Neuronal stem cell (in vitro differentiated cells): ENCODE data around the gene NUP93.

Source experiments
- DNase-seq: peaks from one replicate; pipeline ENCODE4 v3.0.0-alpha.2; 2013; ENCODE audit warnings: low spot score
- H2AFZ ChIP-seq: one replicate; pipeline ENCODE4 v1.6.1; 2013; ENCODE audit warnings: mild to moderate bottlenecking, low read length, inconsistent platforms
- H2AK5ac ChIP-seq: 2 replicates; pipeline ENCODE4 v1.6.1; 2013; ENCODE audit warnings: low read depth, mild to moderate bottlenecking, inconsistent platforms, low read length, moderate library complexity, mixed read lengths
- H2BK120ac ChIP-seq: 2 replicates; pipeline ENCODE4 v1.6.1; 2013; ENCODE audit warnings: low read depth, mild to moderate bottlenecking, inconsistent platforms, low read length, moderate library complexity, mixed read lengths
- H2BK12ac ChIP-seq: one replicate; pipeline ENCODE4 v1.6.1; 2013; ENCODE audit warnings: low read length, inconsistent platforms
- H2BK15ac ChIP-seq: 2 replicates; pipeline ENCODE4 v1.6.1; 2013; ENCODE audit warnings: mild to moderate bottlenecking, low read length, inconsistent platforms, mixed read lengths
- H2BK5ac ChIP-seq: one replicate; pipeline ENCODE4 v1.6.1; 2013; ENCODE audit warnings: inconsistent platforms, mild to moderate bottlenecking, low read length, moderate library complexity
- H3K14ac ChIP-seq: one replicate; pipeline ENCODE4 v1.6.1; 2013; ENCODE audit warnings: low read length, inconsistent platforms
- H3K18ac ChIP-seq: 2 replicates; pipeline ENCODE4 v1.6.1; 2013; ENCODE audit warnings: low read length, inconsistent platforms
- H3K23ac ChIP-seq: 2 replicates; pipeline ENCODE4 v1.6.1; 2013; ENCODE audit warnings: low read depth, mild to moderate bottlenecking, mixed read lengths, low read length, inconsistent platforms; ENCODE audit not compliant: poor library complexity
- H3K27ac ChIP-seq: replicated peaks from 3 replicates; pipeline ENCODE4 v1.5.1; 2013; ENCODE audit warnings: low read length, inconsistent platforms
- H3K27me3 ChIP-seq, 3 experiments: 2 replicates each; pipeline ENCODE4 v1.6.1; 2013; ENCODE audit warnings: low read length in 3 of 3, mild to moderate bottlenecking in 2 of 3, inconsistent platforms in 1 of 3, low read depth in 1 of 3, mixed read lengths in 1 of 3, moderate library complexity in 1 of 3; ENCODE audit not compliant: control insufficient read depth in 3 of 3, insufficient read depth in 3 of 3
- H3K36me3 ChIP-seq, 2 donors: replicated peaks in 1 of 2; 2 replicates each; pipeline ENCODE4 v1.6.1; 2013; ENCODE audit warnings: low read length in 2 of 2; ENCODE audit not compliant: control insufficient read depth in 2 of 2, insufficient read depth in 2 of 2
- H3K4ac ChIP-seq: 2 replicates; pipeline ENCODE4 v1.6.1; 2013; ENCODE audit warnings: inconsistent platforms, mild to moderate bottlenecking, low read length, moderate library complexity
- H3K4me1 ChIP-seq, 2 donors: 1 replicate in 1 of 2; 2 replicates in 1 of 2; pipeline ENCODE4 v1.6.1; 2013; ENCODE audit warnings: low read length in 2 of 2, low read depth in 1 of 2; ENCODE audit not compliant: control insufficient read depth in 2 of 2, insufficient read depth in 1 of 2
- H3K4me2 ChIP-seq: one replicate; pipeline ENCODE4 v1.6.1; 2013; ENCODE audit warnings: mild to moderate bottlenecking, low read length, inconsistent platforms; ENCODE audit not compliant: insufficient read depth, poor library complexity, severe bottlenecking
- H3K4me3 ChIP-seq, 2 donors: 2 replicates each; pipeline ENCODE4 v1.5.1; 2013; ENCODE audit warnings: low read length in 2 of 2, mild to moderate bottlenecking in 2 of 2, inconsistent platforms in 1 of 2, moderate library complexity in 1 of 2
- H3K79me1 ChIP-seq: one replicate; pipeline ENCODE4 v1.6.1; 2013; ENCODE audit warnings: low read depth, mild to moderate bottlenecking, inconsistent platforms, low read length, moderate library complexity
- H3K9ac ChIP-seq: one replicate; pipeline ENCODE4 v1.6.1; 2013; ENCODE audit warnings: mild to moderate bottlenecking, low read depth, low read length, inconsistent platforms; ENCODE audit not compliant: poor library complexity
- H3K9me3 ChIP-seq, 2 donors: replicated peaks in 1 of 2; 2 replicates each; pipeline versions ENCODE3 to v1.6.1; 2013; ENCODE audit warnings: low read length in 2 of 2, mild to moderate bottlenecking in 2 of 2, inconsistent platforms in 1 of 2, low read depth in 1 of 2, mixed read lengths in 1 of 2, moderate library complexity in 1 of 2; ENCODE audit not compliant: control insufficient read depth in 2 of 2, insufficient read depth in 1 of 2
- H4K8ac ChIP-seq: one replicate; pipeline ENCODE4 v1.6.1; 2013; ENCODE audit warnings: low read depth, mild to moderate bottlenecking, inconsistent platforms, low read length, moderate library complexity
- H4K91ac ChIP-seq: one replicate; pipeline ENCODE4 v1.6.1; 2013; ENCODE audit warnings: low read length, low read depth, mild to moderate bottlenecking, inconsistent platforms; ENCODE audit not compliant: poor library complexity
- WGBS, 2 donors: extraction: QIAGEN DNeasy Blood & Tissue Kit; methylation state at CpG; one replicate each; pipeline ENCODE4 v1.1.7; 2013; ENCODE audit warnings: missing lambda C conversion rate in 2 of 2, mixed read lengths in 1 of 2; ENCODE audit not compliant: insufficient read length in 2 of 2, insufficient replicate concordance in 1 of 2; ENCODE audit errors: extremely low coverage in 2 of 2; 5-methylcytosine and 5-hydroxymethylcytosine counted together

The NUP93 gene

GRCh38 chr16:56787167-56787566 is 57.2 kb downstream of the NUP93 start:
- H3K9ac ChIP-seq = no peak overlapping the region
- no peak overlapping the region for H4K91ac ChIP-seq
- peaks cover 16 to 21% of the 10 kb centered on the region in 2 donors for H3K4me1 ChIP-seq
- H3K36me3 ChIP-seq = no peaks in the 10 kb centered on the region
- H3K18ac ChIP-seq = no peak overlapping the region
- no peak overlapping the region for H2BK15ac ChIP-seq
- peaks cover 0 to 2% (median 0%) of the 10 kb centered on the region in 3 experiments for H3K27me3 ChIP-seq
- no peak overlapping the region for H3K14ac ChIP-seq
- H3K4me3 ChIP-seq = no peak overlapping the region
- no CpG with 5 or more reads among the region's 6 CpGs for WGBS, 2 donors
- H3K9me3 ChIP-seq = no peaks in the 10 kb centered on the region
- H2AK5ac ChIP-seq = no peak overlapping the region
- no peak overlapping the region for H2BK120ac ChIP-seq
- no peaks in the 10 kb centered on the region for H3K79me1 ChIP-seq
- DNase-seq = no peak
- no peak overlapping the region for H4K8ac ChIP-seq
- no peak overlapping the region for H3K27ac ChIP-seq
- no peak overlapping the region for H2AFZ ChIP-seq
- H3K4me2 ChIP-seq = no peak overlapping the region
- H3K4ac ChIP-seq = no peak overlapping the region
- no peak overlapping the region for H3K23ac ChIP-seq
- no peak overlapping the region for H2BK12ac ChIP-seq
- H2BK5ac ChIP-seq = no peak overlapping the region

DNA sequence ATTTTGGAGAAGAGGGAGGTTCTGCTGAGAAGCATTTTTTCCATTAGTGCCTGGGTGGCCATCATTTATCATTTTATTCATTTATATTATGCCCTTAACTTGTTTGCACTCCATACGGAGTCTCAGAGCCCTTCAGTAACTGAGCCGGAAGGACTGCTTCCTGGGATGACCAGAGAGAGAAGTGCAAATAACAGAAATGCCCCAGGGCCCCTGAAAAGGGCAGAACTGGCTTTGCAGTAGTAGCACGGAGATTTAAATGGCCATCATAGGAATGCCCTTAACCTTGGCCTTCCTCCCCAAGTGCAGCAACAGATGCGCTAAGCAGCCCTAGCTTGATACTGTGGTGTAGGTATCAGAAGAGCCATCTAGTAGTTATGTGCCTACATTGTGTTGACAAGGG is 58.5 kb downstream of the NUP93 start:
- no peak overlapping the region for H3K23ac ChIP-seq
- no peak overlapping the region for H3K18ac ChIP-seq
- no peak overlapping the region for H3K4me2 ChIP-seq
- no peak overlapping the region for H3K4ac ChIP-seq
- no peak overlapping the region for H2AK5ac ChIP-seq
- no peak overlapping the region for H3K9ac ChIP-seq
- no peaks in the 10 kb centered on the region for H3K79me1 ChIP-seq
- no peak for DNase-seq
- no peak overlapping the region for H3K14ac ChIP-seq
- no peaks in the 10 kb centered on the region for H3K9me3 ChIP-seq
- H3K36me3 ChIP-seq = no peaks in the 10 kb centered on the region
- no peak overlapping the region for H4K91ac ChIP-seq
- H3K27me3 ChIP-seq = peaks cover 0 to 2% (median 0%) of the 10 kb centered on the region in 3 experiments
- H3K4me3 ChIP-seq = no peak overlapping the region
- WGBS, 2 donors = no CpG with 5 or more reads among the region's 4 CpGs
- H2BK120ac ChIP-seq = no peak overlapping the region
- no peak overlapping the region for H2BK5ac ChIP-seq
- H2BK12ac ChIP-seq = no peak overlapping the region
- H3K27ac ChIP-seq = no peak overlapping the region
- no peak overlapping the region for H4K8ac ChIP-seq
- peaks cover 10 to 22% of the 10 kb centered on the region in 2 donors for H3K4me1 ChIP-seq
- H2AFZ ChIP-seq = no peak overlapping the region
- no peak overlapping the region for H2BK15ac ChIP-seq

GRCh38 chr16:56789360-56789759 is 59.4 kb downstream of the NUP93 start:
- Histone ChIP-seq H2BK5ac (no peak overlapping the region), H4K91ac (no peak overlapping the region), H3K18ac (no peak overlapping the region), H3K14ac (no peak overlapping the region), H3K27me3 (peaks cover 0 to 2% (median 0%) of the 10 kb centered on the region in 3 experiments), H3K4ac (no peak overlapping the region), H2AFZ (no peak overlapping the region), H3K4me1 (peaks cover 6 to 21% of the 10 kb centered on the region in 2 donors), H3K9ac (no peak overlapping the region), H2BK12ac (no peak overlapping the region), H3K9me3 (no peaks in the 10 kb centered on the region), H3K27ac (no peak overlapping the region), H3K36me3 (no peaks in the 10 kb centered on the region), H3K4me3 (no peak overlapping the region), H3K79me1 (no peaks in the 10 kb centered on the region), H2BK120ac (no peak overlapping the region), H4K8ac (no peak overlapping the region), H3K4me2 (no peak overlapping the region), H3K23ac (no peak overlapping the region), H2AK5ac (no peak overlapping the region), H2BK15ac (no peak overlapping the region)
- DNase-seq = no peak
- WGBS, 2 donors = no CpG with 5 or more reads among the region's 5 CpGs

GRCh38 chr16:56792967-56793366 is 63.0 kb downstream of the NUP93 start:
- no peak overlapping the region for H3K14ac ChIP-seq

More at GRCh38 chr16:56792967-56793366, 63.0 kb downstream of the NUP93 start:
- Histone ChIP-seq H3K18ac (no peak overlapping the region), H2BK5ac (no peak overlapping the region), H3K9me3 (no peaks in the 10 kb centered on the region), H4K8ac (no peak overlapping the region), H3K4me1 (peaks cover 0 to 11% of the 10 kb centered on the region in 2 donors), H2AK5ac (no peak overlapping the region), H3K79me1 (no peaks in the 10 kb centered on the region), H2AFZ (no peak overlapping the region), H3K23ac (no peak overlapping the region), H3K27ac (no peak overlapping the region), H2BK12ac (no peak overlapping the region), H3K36me3 (no peaks in the 10 kb centered on the region), H2BK15ac (no peak overlapping the region), H2BK120ac (no peak overlapping the region), H3K4me3 (no peak overlapping the region), H3K9ac (no peak overlapping the region), H3K27me3 (peaks cover 0 to 2% (median 0%) of the 10 kb centered on the region in 3 experiments), H3K4ac (no peak overlapping the region), H3K4me2 (no peak overlapping the region), H4K91ac (no peak overlapping the region)
- DNase-seq = no peak
